Keratinocyte (primary cell): Measurements from ENCODE around the gene TMEM151B. TPM values are rescaled to one million over a fixed set of nuclear protein-coding genes. Genes with fewer than 3 reads are reported as not detected.

Experiments used
- DNase-seq: peaks from one replicate; pipeline ENCODE4 v3.0.0-alpha.2; 2011; ENCODE audit warnings: low read depth, missing footprints, low spot score
- FAIRE-seq: peaks from 2 replicates; lab custom pipeline; 2011; peaks lifted over from hg19 to GRCh38; lab: Jason Lieb, UNC
- H2AFZ ChIP-seq: 2 replicates; pipeline ENCODE4 v1.6.0; 2012; ENCODE audit warnings: low read length, control low read depth, inconsistent platforms; ENCODE audit not compliant: control insufficient read depth
- H3K27ac ChIP-seq: 2 replicates; pipeline ENCODE4 v1.5.1; 2011; ENCODE audit warnings: low read length; ENCODE audit not compliant: control insufficient read depth, insufficient read depth
- H3K27me3 ChIP-seq: 3 replicates; pipeline ENCODE4 v1.6.0; 2011; ENCODE audit warnings: low read length; ENCODE audit not compliant: control insufficient read depth, insufficient read depth; ENCODE audit errors: extremely low read depth
- H3K36me3 ChIP-seq, 2 experiments: 2 replicates in 1 of 2; 3 replicates in 1 of 2; pipeline ENCODE4 v1.5.1; 2011; ENCODE audit warnings: low read length in 2 of 2, mild to moderate bottlenecking in 1 of 2; ENCODE audit not compliant: control insufficient read depth in 2 of 2, insufficient read depth in 2 of 2; ENCODE audit errors: extremely low read depth in 1 of 2
- H3K4me1 ChIP-seq: 3 replicates; pipeline ENCODE4 v1.5.1; 2011; ENCODE audit warnings: low read length; ENCODE audit not compliant: control insufficient read depth, insufficient read depth; ENCODE audit errors: extremely low read depth
- H3K4me2 ChIP-seq: 3 replicates; pipeline ENCODE4 v1.6.0; 2011; ENCODE audit warnings: low read depth, low read length; ENCODE audit not compliant: control insufficient read depth, insufficient read depth; ENCODE audit errors: extremely low read depth
- H3K4me3 ChIP-seq, 3 experiments: fragments of 200-600 bp in 1 of 3; sonication (generic) in 1 of 3; 2 replicates in 2 of 3; 3 replicates in 1 of 3; pipeline ENCODE4 v1.5.1; 2011 to 2016; ENCODE audit warnings: low read length in 3 of 3, mild to moderate bottlenecking in 3 of 3, control low read depth in 2 of 3, inconsistent platforms in 1 of 3, low read depth in 1 of 3, mixed read lengths in 1 of 3, mixed run types in 1 of 3, moderate library complexity in 1 of 3; ENCODE audit not compliant: control insufficient read depth in 2 of 3, insufficient read depth in 2 of 3; ENCODE audit errors: extremely low read depth in 1 of 3
- H3K79me2 ChIP-seq: 2 replicates; pipeline ENCODE4 v1.6.0; 2012; ENCODE audit warnings: low read length; ENCODE audit not compliant: control insufficient read depth, insufficient read depth
- H3K9ac ChIP-seq: 3 replicates; pipeline ENCODE4 v1.6.0; 2011; ENCODE audit warnings: low read length; ENCODE audit not compliant: control insufficient read depth, insufficient read depth; ENCODE audit errors: extremely low read depth
- H3K9me1 ChIP-seq: 3 replicates; pipeline ENCODE4 v1.6.0; 2011; ENCODE audit warnings: low read length; ENCODE audit not compliant: control insufficient read depth, insufficient read depth; ENCODE audit errors: extremely low read depth
- H3K9me3 ChIP-seq: 2 replicates; pipeline ENCODE4 v1.5.1; 2012; ENCODE audit warnings: low read depth, low read length; ENCODE audit not compliant: control insufficient read depth
- H4K20me1 ChIP-seq: 3 replicates; pipeline ENCODE4 v1.6.0; 2011; ENCODE audit warnings: low read length; ENCODE audit not compliant: control insufficient read depth, insufficient read depth; ENCODE audit errors: extremely low read depth
- EZH2 ChIP-seq: IDR thresholded peaks from one replicate; pipeline ENCODE4 v1.6.1; 2012; ENCODE audit warnings: inconsistent platforms, mild to moderate bottlenecking, low read length, moderate library complexity
- dilution Hi-C: fragments of 300-500 bp; cut with MboI; formaldehyde crosslinking; loops from one replicate; pipeline ENCODE4 v1.7.0; 2020; ENCODE audit warnings: low sequenced_read_pairs; ENCODE audit not compliant: extremely low pct_ligation_motif_present
- polyA plus RNA-seq, 5 experiments: library from polyadenylated mRNA; depleted of rRNA in 3 of 5; stranded (reverse) in 3 of 5; stranded (forward) in 1 of 5; unstranded in 1 of 5; fragments of >200 nt; gene quantifications; 1 replicate in 1 of 5; 2 replicates in 3 of 5; 3 replicates in 1 of 5; pipeline versions ENCODE4 v1.2.1 to v1.2.3, GENCODE V29; 2011 to 2012; ENCODE audit warnings: missing spikeins in 2 of 5, low read depth in 1 of 5, low replicate concordance in 1 of 5
- TF ChIP-seq, protein P1 (sequence below), 3 experiments: IDR thresholded peaks in 1 of 3; conservative IDR thresholded peaks in 1 of 3; optimal IDR thresholded peaks in 1 of 3; 2 replicates in 2 of 3; 3 replicates in 1 of 3; pipeline versions ENCODE3 to v1.5.1; 2011; ENCODE audit warnings: low read length in 3 of 3, mild to moderate bottlenecking in 3 of 3, moderate library complexity in 2 of 3, control low read depth in 1 of 3, inconsistent platforms in 1 of 3; ENCODE audit not compliant: insufficient read depth in 2 of 3; ENCODE audit errors: extremely low read depth in 1 of 3

Gene TMEM151B
- polyA plus RNA-seq, 1 donor (not counting 4 experiments of a cell fraction or from before 2014, with no cell fraction given), result not detected

- dilution Hi-C loops, result no loop called here
- Histone ChIP-seq H3K36me3 (peaks cover 17 to 27% of the 10 kb centered on the region in 2 experiments), H3K27me3 (no peaks in the 10 kb centered on the region), H3K79me2 (peaks cover 41% of the 10 kb centered on the region), H2AFZ (no peak overlapping the region), H3K4me2 (no peak overlapping the region), H3K4me3 (no peak overlapping the region), H3K9me1 (peaks cover 2% of the 10 kb centered on the region), H4K20me1 (peaks cover 8% of the 10 kb centered on the region), H3K27ac (no peak overlapping the region), H3K9ac (no peak overlapping the region), H3K9me3 (no peaks in the 10 kb centered on the region), H3K4me1 (peaks cover 36% of the 10 kb centered on the region)
- TF ChIP-seq, protein P1, sequence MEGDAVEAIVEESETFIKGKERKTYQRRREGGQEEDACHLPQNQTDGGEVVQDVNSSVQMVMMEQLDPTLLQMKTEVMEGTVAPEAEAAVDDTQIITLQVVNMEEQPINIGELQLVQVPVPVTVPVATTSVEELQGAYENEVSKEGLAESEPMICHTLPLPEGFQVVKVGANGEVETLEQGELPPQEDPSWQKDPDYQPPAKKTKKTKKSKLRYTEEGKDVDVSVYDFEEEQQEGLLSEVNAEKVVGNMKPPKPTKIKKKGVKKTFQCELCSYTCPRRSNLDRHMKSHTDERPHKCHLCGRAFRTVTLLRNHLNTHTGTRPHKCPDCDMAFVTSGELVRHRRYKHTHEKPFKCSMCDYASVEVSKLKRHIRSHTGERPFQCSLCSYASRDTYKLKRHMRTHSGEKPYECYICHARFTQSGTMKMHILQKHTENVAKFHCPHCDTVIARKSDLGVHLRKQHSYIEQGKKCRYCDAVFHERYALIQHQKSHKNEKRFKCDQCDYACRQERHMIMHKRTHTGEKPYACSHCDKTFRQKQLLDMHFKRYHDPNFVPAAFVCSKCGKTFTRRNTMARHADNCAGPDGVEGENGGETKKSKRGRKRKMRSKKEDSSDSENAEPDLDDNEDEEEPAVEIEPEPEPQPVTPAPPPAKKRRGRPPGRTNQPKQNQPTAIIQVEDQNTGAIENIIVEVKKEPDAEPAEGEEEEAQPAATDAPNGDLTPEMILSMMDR (optimal IDR thresholded peaks at IDR 0.05 in 1 of 3, IDR thresholded peaks at IDR 0.05 in 1 of 3, conservative IDR thresholded peaks at IDR 0.05 in 1 of 3; ENCODE audit: extremely low read depth in 1 of 3, insufficient read depth in 2 of 3, low read length in 3 of 3), result no peak
- TF ChIP-seq EZH2, result no peak
- no peak for FAIRE-seq
- DNase-seq, result no peak
These were observed 9.6 kb upstream of the TMEM151B start for GRCh38 chr6:44260451-44261297.

DNA sequence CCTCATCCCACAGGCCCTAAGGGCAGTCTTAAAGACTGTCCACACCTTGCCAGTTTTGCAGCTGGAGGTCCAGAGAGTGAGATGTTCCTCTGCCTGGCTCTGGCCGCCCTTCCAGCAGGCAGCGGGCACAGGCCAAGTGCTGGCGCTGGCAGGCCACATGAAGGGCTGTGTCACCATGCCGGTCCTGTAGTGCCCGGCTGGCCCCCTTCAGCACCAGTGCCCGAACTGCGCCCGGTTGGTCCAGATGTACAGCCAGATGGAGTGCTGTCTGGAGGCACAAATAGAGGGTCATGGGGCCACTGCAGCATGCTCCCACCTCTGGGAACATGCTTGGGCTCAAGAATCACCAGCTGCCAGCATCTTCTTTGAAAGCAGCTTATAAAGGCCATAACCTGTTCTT, 8.7 kb upstream of the TMEM151B start:
- FAIRE-seq (no peak), DNase-seq (no peak)
- H3K4me1 ChIP-seq, result peaks cover 27% of the 10 kb centered on the region
- no peak overlapping the region for H3K27ac ChIP-seq
- dilution Hi-C loops, result no loop called here
- no peak overlapping the region for H3K4me3 ChIP-seq
- H3K79me2 ChIP-seq, result peaks cover 31% of the 10 kb centered on the region
- TF ChIP-seq, protein P1 (optimal IDR thresholded peaks at IDR 0.05 in 1 of 3, IDR thresholded peaks at IDR 0.05 in 1 of 3, conservative IDR thresholded peaks at IDR 0.05 in 1 of 3; ENCODE audit: extremely low read depth in 1 of 3, insufficient read depth in 2 of 3, low read length in 3 of 3), result no peak
- no peak for TF ChIP-seq EZH2
- no peaks in the 10 kb centered on the region for H3K9me1 ChIP-seq
- no peaks in the 10 kb centered on the region for H3K27me3 ChIP-seq
- no peak overlapping the region for H3K9ac ChIP-seq
- peaks cover 1% of the 10 kb centered on the region for H4K20me1 ChIP-seq
- no peaks in the 10 kb centered on the region for H3K9me3 ChIP-seq
- H2AFZ ChIP-seq, result no peak overlapping the region
- H3K4me2 ChIP-seq, result no peak overlapping the region
- peaks cover 17 to 20% of the 10 kb centered on the region in 2 experiments for H3K36me3 ChIP-seq
